DOHH2 (cell line): ENCODE measurements around the gene KDM5A.

Experiments used
- H3F3A ChIP-seq: fragments of 200-600 bp; sonication (generic), shearing (Covaris generic); 2 replicates; pipeline ENCODE4 v1.6.0; 2016; ENCODE audit warnings: antibody characterized with exemption, mild to moderate bottlenecking; ENCODE audit not compliant: control insufficient read depth, insufficient read depth
- H3K27ac ChIP-seq: fragments of 200-600 bp; sonication (generic); 2 replicates; pipeline ENCODE4 v1.5.1; 2014; ENCODE audit warnings: low read depth, mild to moderate bottlenecking, low read length, moderate library complexity
- H3K27me3 ChIP-seq: fragments of 200-600 bp; sonication (generic); 2 replicates; pipeline ENCODE4 v1.6.1; 2014; ENCODE audit warnings: mild to moderate bottlenecking, low read length, mixed read lengths; ENCODE audit not compliant: control insufficient read depth
- H3K36me3 ChIP-seq: fragments of 200-600 bp; sonication (generic); 2 replicates; pipeline ENCODE4 v1.6.1; 2014; ENCODE audit warnings: mild to moderate bottlenecking, low read length, moderate library complexity, mixed read lengths; ENCODE audit not compliant: control insufficient read depth
- H3K4me1 ChIP-seq: fragments of 200-600 bp; sonication (generic); 2 replicates; pipeline ENCODE4 v1.6.1; 2014; ENCODE audit warnings: mild to moderate bottlenecking, low read length, mixed read lengths; ENCODE audit not compliant: control insufficient read depth
- H3K4me2 ChIP-seq: fragments of 200-600 bp; sonication (generic); 2 replicates; pipeline ENCODE4 v1.6.0; 2014; ENCODE audit warnings: mild to moderate bottlenecking, low read length, moderate library complexity
- H3K4me3 ChIP-seq: fragments of 200-600 bp; sonication (generic); 2 replicates; pipeline ENCODE4 v1.5.1; 2014; ENCODE audit warnings: mild to moderate bottlenecking, low read length, mixed read lengths
- H3K79me2 ChIP-seq: fragments of 200-600 bp; sonication (generic); 2 replicates; pipeline ENCODE4 v1.6.1; 2014; ENCODE audit warnings: mild to moderate bottlenecking, low read length, mixed read lengths; ENCODE audit not compliant: control insufficient read depth
- H3K9me2 ChIP-seq: fragments of 200-600 bp; sonication (generic); replicated peaks from 2 replicates; pipeline ENCODE4 v1.6.1; 2014; ENCODE audit warnings: mild to moderate bottlenecking, low read length, mixed read lengths; ENCODE audit not compliant: control insufficient read depth
- H3K9me3 ChIP-seq: fragments of 200-600 bp; sonication (generic); 2 replicates; pipeline ENCODE4 v1.6.1; 2014; ENCODE audit warnings: antibody characterized with exemption, low read length, mixed read lengths; ENCODE audit not compliant: control insufficient read depth, insufficient read depth
- H4K20me1 ChIP-seq: fragments of 200-600 bp; sonication (generic); 2 replicates; pipeline ENCODE4 v1.6.0; 2014; ENCODE audit warnings: low read depth, mild to moderate bottlenecking, antibody characterized with exemption, low read length, moderate library complexity; ENCODE audit not compliant: control insufficient read depth, insufficient read depth
- CTCF ChIP-seq: fragments of 200-600 bp; sonication (generic); IDR thresholded peaks from one replicate; pipeline ENCODE4 v1.5.1; 2014; ENCODE audit warnings: antibody characterized with exemption, mild to moderate bottlenecking, low read depth, low read length; ENCODE audit not compliant: poor library complexity, severe bottlenecking
- EZH2phosphoT487 ChIP-seq: fragments of 200-600 bp; sonication (generic); IDR thresholded peaks from 2 replicates; pipeline ENCODE4 v1.6.1; 2017; ENCODE audit warnings: borderline replicate concordance, mild to moderate bottlenecking, antibody characterized with exemption, low read length, moderate library complexity, mixed read lengths

Gene KDM5A

GRCh38 chr12:337039-337438 lies 52.1 kb downstream of the KDM5A start:
- no peaks in the 10 kb centered on the region for H3K4me1 ChIP-seq
- H3K9me3 ChIP-seq: 0 out of 2 replicates have a peak, but pooled peaks cover 3% of the 10 kb centered on the region
- H3K4me3 ChIP-seq: no peak overlapping the region
- peaks cover 12% of the 10 kb centered on the region for H3K79me2 ChIP-seq
- no peaks in the 10 kb centered on the region for H3F3A ChIP-seq
- H3K36me3 ChIP-seq: peaks cover 69% of the 10 kb centered on the region
- TF ChIP-seq EZH2phosphoT487 (no peak), CTCF (no peak)
- no peak overlapping the region for H3K27ac ChIP-seq
- no peaks in the 10 kb centered on the region for H4K20me1 ChIP-seq
- H3K9me2 ChIP-seq: no peaks in the 10 kb centered on the region
- H3K27me3 ChIP-seq: no peaks in the 10 kb centered on the region
- no peak overlapping the region for H3K4me2 ChIP-seq

DNA sequence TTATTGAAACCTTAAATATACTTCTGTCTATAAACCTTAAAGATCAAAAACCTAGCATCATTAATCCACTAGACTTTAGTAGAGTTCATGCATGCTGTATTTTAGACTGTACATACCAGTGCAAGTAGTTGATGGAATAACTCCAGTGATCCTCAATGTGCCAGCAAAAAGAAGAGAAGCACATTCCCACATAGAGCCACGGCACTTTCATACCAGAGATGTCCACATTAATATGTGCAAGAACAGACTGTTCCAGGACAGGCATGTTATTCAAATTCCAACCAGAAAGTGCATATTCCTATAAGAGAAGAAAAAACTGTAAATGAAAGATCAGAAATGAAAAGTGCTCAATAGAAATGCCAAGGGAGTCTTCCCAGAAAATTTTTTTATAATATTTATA lies 55.0 kb downstream of the KDM5A start:
- H4K20me1 ChIP-seq: no peaks in the 10 kb centered on the region
- peaks cover 2% of the 10 kb centered on the region; the same call in 1 of the 2 replicates for H3F3A ChIP-seq
- H3K9me3 ChIP-seq: no peaks in the 10 kb centered on the region
- H3K4me3 ChIP-seq: no peak overlapping the region
- no peaks in the 10 kb centered on the region for H3K79me2 ChIP-seq
- no peaks in the 10 kb centered on the region for H3K27me3 ChIP-seq
- peaks cover 75% of the 10 kb centered on the region for H3K36me3 ChIP-seq
- TF ChIP-seq CTCF (no peak), EZH2phosphoT487 (no peak)
- no peak overlapping the region for H3K27ac ChIP-seq
- no peaks in the 10 kb centered on the region for H3K4me1 ChIP-seq
- no peaks in the 10 kb centered on the region for H3K9me2 ChIP-seq
- no peak overlapping the region for H3K4me2 ChIP-seq

- H3K4me2 ChIP-seq: no peak overlapping the region
- no peaks in the 10 kb centered on the region for H3K9me3 ChIP-seq
- H3K4me3 ChIP-seq: no peak overlapping the region
- no peak overlapping the region for H3K27ac ChIP-seq
- peaks cover 82% of the 10 kb centered on the region for H3K36me3 ChIP-seq
- peaks cover 2% of the 10 kb centered on the region; the same call in 1 of the 2 replicates for H3F3A ChIP-seq
- H3K79me2 ChIP-seq: no peaks in the 10 kb centered on the region
- H3K4me1 ChIP-seq: no peaks in the 10 kb centered on the region
- no peaks in the 10 kb centered on the region for H3K27me3 ChIP-seq
- no peaks in the 10 kb centered on the region for H3K9me2 ChIP-seq
- no peak for TF ChIP-seq EZH2phosphoT487
- H4K20me1 ChIP-seq: no peaks in the 10 kb centered on the region
These were observed 56.4 kb downstream of the KDM5A start for GRCh38 chr12:332581-333205.

DNA sequence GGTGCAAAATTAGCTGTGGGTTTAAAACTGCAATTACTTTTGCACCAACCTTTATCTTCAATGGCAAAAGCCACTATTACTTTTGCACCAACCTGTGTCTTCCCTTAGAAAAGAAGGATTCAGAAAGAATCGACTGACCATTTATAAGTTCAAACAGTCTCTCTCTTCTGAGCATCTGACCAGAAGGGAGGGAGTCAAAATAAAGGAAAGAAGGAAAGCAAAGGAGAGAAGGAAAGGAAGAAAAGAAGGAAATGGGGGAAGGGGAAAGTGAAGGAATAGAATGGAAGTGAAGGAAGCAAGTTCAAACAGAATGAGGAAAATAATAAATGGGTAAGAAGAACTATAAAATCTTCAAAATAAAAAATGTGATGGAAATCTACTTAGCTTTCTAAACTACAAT lies 57.8 kb downstream of the KDM5A start:
- TF ChIP-seq CTCF (no peak), EZH2phosphoT487 (no peak)
- H3K79me2 ChIP-seq: no peaks in the 10 kb centered on the region
- no peaks in the 10 kb centered on the region for H3K9me3 ChIP-seq
- H3K27ac ChIP-seq: no peak overlapping the region
- H4K20me1 ChIP-seq: no peaks in the 10 kb centered on the region
- peaks cover 79% of the 10 kb centered on the region for H3K36me3 ChIP-seq
- H3K4me3 ChIP-seq: no peak overlapping the region
- no peaks in the 10 kb centered on the region for H3K27me3 ChIP-seq
- peaks cover 2% of the 10 kb centered on the region; the same call in 1 of the 2 replicates for H3F3A ChIP-seq
- H3K4me1 ChIP-seq: no peaks in the 10 kb centered on the region
- no peak overlapping the region for H3K4me2 ChIP-seq
- no peaks in the 10 kb centered on the region for H3K9me2 ChIP-seq
